Muscle layer of duodenum (tissue), 2 donors: ENCODE results near the gene HGD.
A peak's percentile ranks its signal among the peaks of the same experiment; 100 is the strongest.
"Not testable (repeated sequence)": the region's sequence is repeated elsewhere in the genome, so short reads cannot be mapped to it uniquely, and the experiment has no call there.

Experiments
- H3K27ac ChIP-seq: one replicate; pipeline ENCODE4 v1.7.0; 2013; ENCODE audit warnings: mild to moderate bottlenecking, low read length
- H3K27me3 ChIP-seq: one replicate; pipeline ENCODE4 v1.7.0; 2013; ENCODE audit warnings: low read depth, mild to moderate bottlenecking, control low read depth, low read length
- H3K36me3 ChIP-seq, 2 donors: one replicate each; pipeline ENCODE4 v1.7.0; 2013; ENCODE audit warnings: low read length in 2 of 2, control low read depth in 1 of 2, mild to moderate bottlenecking in 1 of 2; ENCODE audit not compliant: insufficient read depth in 2 of 2, control insufficient read depth in 1 of 2
- H3K4me1 ChIP-seq, 2 donors: one replicate each; pipeline ENCODE4 v1.7.0; 2013; ENCODE audit warnings: low read length in 2 of 2, mild to moderate bottlenecking in 2 of 2, control low read depth in 1 of 2, moderate library complexity in 1 of 2; ENCODE audit not compliant: insufficient read depth in 2 of 2, control insufficient read depth in 1 of 2
- H3K4me3 ChIP-seq, 2 donors: one replicate each; pipeline ENCODE4 v1.7.0; 2013; ENCODE audit warnings: low read length in 2 of 2, low read depth in 1 of 2, mild to moderate bottlenecking in 1 of 2
- H3K9me3 ChIP-seq, 2 donors: one replicate each; pipeline ENCODE4 v1.7.0; 2013; ENCODE audit warnings: low read length in 2 of 2, control low read depth in 1 of 2, mild to moderate bottlenecking in 1 of 2; ENCODE audit not compliant: control insufficient read depth in 1 of 2
- donor health status: healthy.

HGD gene

GRCh38 chr3:120682095-120682681 is at the start of gene HGD:
HGD (minus strand) TSS chr3:120682239; CDS start chr3:120682111, 128 bp downstream.
- Histone ChIP-seq H3K4me3 (peak within 1 kb of the TSS in 1 of 2 donors; percentile 30), H3K9me3 (no peaks in the 10 kb centered on the region), H3K27me3 (no peaks in the 10 kb centered on the region), H3K27ac (peak within 1 kb of the TSS; percentile 71), H3K36me3 (no peaks in the 10 kb centered on the region), H3K4me1 (peaks cover 0 to 11% of the 10 kb centered on the region in 2 donors)

DNA sequence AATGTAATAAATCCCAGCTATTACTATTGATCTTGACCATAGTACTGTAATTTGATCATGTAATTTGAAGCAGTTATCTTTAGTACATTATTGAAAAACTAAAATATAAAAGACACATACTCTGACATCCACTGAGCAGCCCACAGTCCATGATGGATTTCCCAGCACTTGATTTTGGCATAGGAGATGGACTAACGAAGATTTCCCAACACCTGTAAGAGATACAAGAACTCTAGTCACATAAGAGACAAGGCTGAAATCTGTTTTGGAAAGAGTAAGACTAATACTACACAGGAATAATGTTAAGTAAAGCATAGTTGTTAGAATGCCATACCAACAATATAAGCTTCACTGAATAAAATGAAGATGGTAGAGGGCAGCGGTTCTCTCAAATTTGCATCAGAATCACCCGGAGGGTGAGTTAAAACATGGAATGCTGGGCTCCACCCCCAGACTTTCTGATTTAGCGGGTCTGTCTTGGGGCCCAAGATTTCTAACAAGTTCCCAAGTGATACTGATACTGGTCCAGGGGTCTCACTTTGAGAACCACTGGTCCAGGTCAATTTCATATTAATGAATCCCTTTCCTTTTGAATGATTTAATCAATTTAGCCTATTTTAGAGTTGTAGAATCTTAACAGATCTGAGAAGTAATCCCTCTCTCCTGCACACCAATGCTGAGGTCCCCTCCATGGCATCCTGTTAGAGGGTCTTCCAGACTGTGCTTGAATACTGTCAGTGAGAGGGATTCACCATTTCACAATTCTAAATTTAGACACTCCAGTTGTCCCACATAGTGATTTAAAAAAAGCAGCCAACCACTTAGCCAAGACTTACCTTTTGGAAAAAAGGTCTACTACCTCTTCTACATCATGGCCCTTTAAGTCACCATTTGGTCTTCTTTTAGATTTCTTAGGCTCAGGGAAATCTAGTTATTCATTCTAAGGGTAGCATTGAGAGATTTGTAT is 48.8 kb upstream of the HGD start:
- Histone ChIP-seq H3K4me3 (no peak overlapping the region), H3K27ac (no peak overlapping the region), H3K36me3 (peaks cover 0 to 11% of the 10 kb centered on the region in 2 donors), H3K27me3 (no peaks in the 10 kb centered on the region), H3K9me3 (no peaks in the 10 kb centered on the region), H3K4me1 (no peaks in the 10 kb centered on the region)

GRCh38 chr3:120726791-120727190 is 44.8 kb upstream of the HGD start:
- Histone ChIP-seq H3K36me3 (peaks cover 0 to 11% of the 10 kb centered on the region in 2 donors), H3K27ac (no peak overlapping the region), H3K4me1 (no peaks in the 10 kb centered on the region), H3K4me3 (no peak overlapping the region), H3K9me3 (no peaks in the 10 kb centered on the region), H3K27me3 (no peaks in the 10 kb centered on the region)

GRCh38 chr3:120719167-120719834 is 37.3 kb upstream of the HGD start:
- H3K27ac ChIP-seq, H3K4me1 ChIP-seq, H3K9me3 ChIP-seq, H3K27me3 ChIP-seq, H3K36me3 ChIP-seq: not testable (repeated sequence)
- H3K4me3 ChIP-seq = peak overlapping the region; percentile 34 to 45

DNA sequence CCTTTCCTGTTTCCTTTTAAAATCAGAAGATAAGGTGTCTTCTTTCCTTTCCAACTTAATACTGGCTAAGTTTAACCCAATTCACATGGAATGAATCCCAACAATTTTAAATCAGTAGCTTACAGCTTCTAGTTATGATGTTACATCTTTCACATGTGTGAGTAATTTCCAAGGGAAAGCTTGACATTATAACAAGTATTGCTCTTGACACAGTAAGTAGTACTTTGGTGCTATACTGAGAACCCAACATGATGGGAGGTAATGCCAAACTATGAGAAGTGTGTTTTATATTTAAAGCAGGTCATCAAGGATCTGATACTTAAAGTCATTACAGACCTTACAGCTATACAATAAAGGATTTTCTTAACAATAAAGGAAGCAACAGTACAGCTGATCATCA is 31.2 kb upstream of the HGD start:
- H3K4me1 ChIP-seq = no peaks in the 10 kb centered on the region
- H3K27ac ChIP-seq = no peak overlapping the region
- H3K27me3 ChIP-seq = no peaks in the 10 kb centered on the region
- no peak overlapping the region for H3K4me3 ChIP-seq
- H3K36me3 ChIP-seq = no peaks in the 10 kb centered on the region
- no peaks in the 10 kb centered on the region for H3K9me3 ChIP-seq

DNA sequence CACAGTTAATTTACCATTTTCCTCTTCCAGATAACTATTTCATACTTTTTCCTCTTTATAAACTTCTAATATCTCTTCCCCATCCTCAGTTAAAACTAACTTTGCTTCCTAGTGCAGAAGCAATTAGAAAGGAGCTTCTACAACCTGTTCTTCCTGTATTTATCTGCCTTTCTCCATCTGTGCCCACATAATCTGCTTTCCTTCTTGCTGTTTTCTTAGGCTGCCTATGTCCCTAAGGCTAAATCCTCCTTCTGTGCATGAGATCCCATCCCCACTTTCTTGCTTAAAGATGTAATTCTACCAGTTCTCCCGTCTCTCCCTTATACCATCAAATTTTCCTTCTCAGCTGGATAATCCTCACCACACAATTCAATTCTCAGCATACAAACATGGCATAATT is 28.3 kb upstream of the HGD start:
- H3K4me3 ChIP-seq = no peak overlapping the region
- no peaks in the 10 kb centered on the region for H3K36me3 ChIP-seq
- H3K27ac ChIP-seq = no peak overlapping the region
- H3K9me3 ChIP-seq = no peaks in the 10 kb centered on the region
- H3K27me3 ChIP-seq = no peaks in the 10 kb centered on the region
- H3K4me1 ChIP-seq = no peaks in the 10 kb centered on the region

DNA sequence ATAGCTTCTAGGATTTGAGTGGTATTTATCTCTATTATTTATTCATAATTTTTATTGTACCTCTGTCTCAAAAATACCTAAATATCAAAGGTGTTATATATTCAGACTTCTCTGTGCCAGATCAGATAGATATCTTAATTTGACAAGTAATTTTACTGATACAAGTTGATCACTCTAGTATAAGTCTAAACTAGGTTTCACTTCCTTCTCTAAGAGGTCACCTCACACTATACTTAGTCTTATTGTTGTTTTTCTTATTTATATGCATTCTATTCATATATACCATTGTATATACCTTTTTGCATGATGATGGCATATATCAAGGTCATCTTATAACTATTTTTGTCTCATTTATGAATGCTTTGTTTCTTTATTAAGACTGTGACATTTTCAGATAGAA is 26.4 kb upstream of the HGD start:
- no peak overlapping the region for H3K4me3 ChIP-seq
- no peaks in the 10 kb centered on the region for H3K27me3 ChIP-seq
- H3K9me3 ChIP-seq = no peaks in the 10 kb centered on the region
- no peak overlapping the region for H3K27ac ChIP-seq
- peaks cover 0 to 12% of the 10 kb centered on the region in 2 donors for H3K36me3 ChIP-seq
- H3K4me1 ChIP-seq = no peaks in the 10 kb centered on the region

DNA sequence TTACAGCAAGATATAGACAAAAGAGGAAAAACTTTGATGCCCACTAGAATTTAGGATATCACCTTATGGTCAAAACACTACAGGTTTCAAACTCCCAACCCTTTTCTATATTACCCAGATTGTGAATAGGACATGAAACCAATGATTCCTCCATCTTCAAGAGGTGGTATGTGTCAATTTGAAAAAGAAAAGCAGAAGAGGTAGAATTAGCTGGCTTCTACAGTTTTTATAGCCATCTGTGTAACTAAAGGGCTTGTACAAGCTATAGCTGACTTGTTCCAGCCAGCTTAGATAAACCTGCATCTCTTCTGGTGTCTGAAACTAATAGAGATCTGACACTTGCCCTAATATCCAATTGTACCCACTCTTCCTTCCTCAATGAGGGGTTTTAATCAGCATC is 24.9 kb upstream of the HGD start:
- Histone ChIP-seq H3K27ac (no peak overlapping the region), H3K36me3 (peaks cover 0 to 21% of the 10 kb centered on the region in 2 donors), H3K27me3 (no peaks in the 10 kb centered on the region), H3K4me1 (no peaks in the 10 kb centered on the region), H3K9me3 (no peaks in the 10 kb centered on the region), H3K4me3 (no peak overlapping the region)

- Histone ChIP-seq H3K4me1 (no peaks in the 10 kb centered on the region), H3K27me3 (no peaks in the 10 kb centered on the region), H3K36me3 (peaks cover 0 to 21% of the 10 kb centered on the region in 2 donors), H3K9me3 (no peaks in the 10 kb centered on the region), H3K27ac (no peak overlapping the region), H3K4me3 (no peak overlapping the region)
These were observed 24.0 kb upstream of the HGD start for GRCh38 chr3:120705884-120706582.

- Histone ChIP-seq H3K4me3 (no peak overlapping the region), H3K27me3 (no peaks in the 10 kb centered on the region), H3K4me1 (no peaks in the 10 kb centered on the region), H3K9me3 (no peaks in the 10 kb centered on the region), H3K27ac (no peak overlapping the region), H3K36me3 (peaks cover 0 to 27% of the 10 kb centered on the region in 2 donors)
These were observed 17.3 kb upstream of the HGD start for GRCh38 chr3:120699333-120699732.
